ENCODE results near the gene SLC2A14.
"Not testable (repeated sequence)": the region's sequence is repeated elsewhere in the genome, so short reads cannot be mapped to it uniquely, and the experiment has no call there.

SLC2A14 gene

DNA sequence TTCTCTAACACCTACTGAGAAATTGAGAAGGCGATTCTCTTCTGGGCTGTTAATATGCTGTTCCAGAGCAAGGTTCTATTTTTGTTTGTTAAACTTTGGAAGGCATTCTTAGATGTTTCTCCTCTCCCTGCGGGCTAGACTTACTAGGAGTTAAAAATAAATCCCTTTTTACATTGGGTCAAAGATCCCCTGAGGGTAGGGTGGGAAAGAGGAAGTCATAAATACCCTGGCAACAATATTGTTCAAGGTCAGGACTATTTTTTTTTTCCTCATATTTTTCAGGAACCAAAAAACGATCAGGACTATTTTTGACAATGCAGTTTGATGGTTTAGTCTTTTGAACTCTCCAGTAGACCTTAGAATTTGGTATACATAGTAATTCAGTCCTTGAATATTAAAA is 12.0 kb upstream of the SLC2A14 start:
- no peak for DNase-seq (ENCODE audit: low read depth)
- no peak overlapping the region for H3K4me3 ChIP-seq (ENCODE audit: low read depth, low read length)
- in situ Hi-C loops (cut with HindIII; ENCODE audit: low sequenced_read_pairs), result no loop called here
- TF ChIP-seq, protein P1, sequence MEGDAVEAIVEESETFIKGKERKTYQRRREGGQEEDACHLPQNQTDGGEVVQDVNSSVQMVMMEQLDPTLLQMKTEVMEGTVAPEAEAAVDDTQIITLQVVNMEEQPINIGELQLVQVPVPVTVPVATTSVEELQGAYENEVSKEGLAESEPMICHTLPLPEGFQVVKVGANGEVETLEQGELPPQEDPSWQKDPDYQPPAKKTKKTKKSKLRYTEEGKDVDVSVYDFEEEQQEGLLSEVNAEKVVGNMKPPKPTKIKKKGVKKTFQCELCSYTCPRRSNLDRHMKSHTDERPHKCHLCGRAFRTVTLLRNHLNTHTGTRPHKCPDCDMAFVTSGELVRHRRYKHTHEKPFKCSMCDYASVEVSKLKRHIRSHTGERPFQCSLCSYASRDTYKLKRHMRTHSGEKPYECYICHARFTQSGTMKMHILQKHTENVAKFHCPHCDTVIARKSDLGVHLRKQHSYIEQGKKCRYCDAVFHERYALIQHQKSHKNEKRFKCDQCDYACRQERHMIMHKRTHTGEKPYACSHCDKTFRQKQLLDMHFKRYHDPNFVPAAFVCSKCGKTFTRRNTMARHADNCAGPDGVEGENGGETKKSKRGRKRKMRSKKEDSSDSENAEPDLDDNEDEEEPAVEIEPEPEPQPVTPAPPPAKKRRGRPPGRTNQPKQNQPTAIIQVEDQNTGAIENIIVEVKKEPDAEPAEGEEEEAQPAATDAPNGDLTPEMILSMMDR (IDR thresholded peaks at IDR 0.05; ENCODE audit: low read depth, low read length, missing control alignments), result no peak

DNA sequence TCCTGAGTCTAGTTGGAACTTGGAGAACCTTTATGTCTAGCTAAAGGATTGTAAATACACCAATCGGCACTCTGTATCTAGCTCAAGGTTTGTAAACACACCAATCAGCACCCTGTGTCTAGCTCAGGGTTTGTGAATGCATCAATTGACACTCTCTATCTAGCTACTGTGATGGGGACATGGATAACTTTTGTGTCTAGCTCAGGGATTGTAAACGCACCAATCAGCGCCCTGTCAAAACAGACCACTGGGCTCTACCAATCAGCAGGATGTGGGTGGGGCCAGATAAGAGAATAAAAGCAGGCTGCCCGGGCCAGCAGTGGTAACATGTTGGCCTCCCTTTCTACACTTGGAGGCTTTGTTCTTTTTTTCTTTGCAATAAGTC is 9.0 kb upstream of the SLC2A14 start:
- H3K4me3 ChIP-seq (ENCODE audit: low read depth, low read length); in situ Hi-C loops (cut with HindIII; ENCODE audit: low sequenced_read_pairs); DNase-seq (ENCODE audit: low read depth): not testable (repeated sequence)

DNA sequence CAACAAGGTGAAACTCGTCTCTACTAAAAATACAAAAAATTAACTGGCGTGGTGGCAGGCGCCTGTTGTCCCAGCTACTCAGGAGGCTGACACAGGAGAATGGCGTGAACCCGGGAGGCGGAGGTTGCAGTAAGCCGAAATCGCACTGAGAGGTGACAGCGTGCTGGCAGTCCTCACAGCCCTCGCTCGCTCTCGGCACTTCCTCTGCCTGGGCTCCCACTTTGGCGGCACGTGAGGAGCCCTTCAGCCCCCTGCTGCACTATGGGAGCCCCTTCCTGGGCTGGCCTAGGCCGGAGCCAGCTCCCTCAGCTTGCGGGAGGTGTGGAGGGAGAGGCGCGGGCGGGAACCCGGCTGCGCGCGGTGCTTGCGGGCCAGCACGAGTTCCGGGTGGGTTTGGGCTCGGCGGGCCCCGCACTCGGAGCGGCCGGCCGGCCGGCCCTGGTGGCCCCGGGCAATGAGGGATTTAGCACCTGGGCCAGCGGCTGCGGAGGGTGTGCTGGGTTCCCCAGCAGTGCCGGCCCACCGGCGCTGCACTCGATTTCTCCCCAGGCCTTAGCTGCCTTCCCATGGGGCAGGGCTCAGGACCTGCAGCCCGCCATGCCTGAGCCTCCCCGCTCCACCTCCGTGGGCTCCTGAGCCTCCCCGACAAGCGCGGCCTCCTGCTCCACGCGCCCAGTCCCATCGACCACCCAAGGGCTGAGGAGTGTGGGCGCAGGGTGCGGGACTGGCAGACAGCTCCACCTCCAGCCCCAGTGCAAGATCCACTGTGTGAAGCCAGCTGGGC is 8.4 kb upstream of the SLC2A14 start:
- DNase-seq (ENCODE audit: low read depth); H3K4me3 ChIP-seq (ENCODE audit: low read depth, low read length); in situ Hi-C loops (cut with HindIII; ENCODE audit: low sequenced_read_pairs): not testable (repeated sequence)

DNA sequence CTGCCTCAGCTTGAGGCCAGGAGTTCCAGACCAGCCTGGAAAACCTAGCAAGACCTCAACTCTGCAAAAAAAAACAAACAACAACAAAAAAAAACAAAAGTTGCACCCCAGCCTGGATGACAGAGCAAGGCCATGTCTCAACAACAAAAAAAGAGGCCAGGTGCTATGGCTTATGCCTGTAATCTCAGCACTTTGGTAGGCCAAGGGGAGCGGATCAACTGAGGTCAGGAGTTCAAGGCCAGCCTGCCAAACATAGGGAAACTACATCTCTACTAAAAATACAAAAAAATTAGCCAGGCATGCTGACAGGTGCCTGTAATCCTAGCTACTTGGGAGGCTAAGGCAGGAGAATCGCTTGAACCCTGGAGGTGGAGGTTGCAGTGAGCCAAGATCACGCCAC is 6.5 kb upstream of the SLC2A14 start:
- no peak for DNase-seq (ENCODE audit: low read depth)
- H3K4me3 ChIP-seq (ENCODE audit: low read depth, low read length), result no peak overlapping the region
- in situ Hi-C loops (cut with HindIII; ENCODE audit: low sequenced_read_pairs), result no loop called here
- TF ChIP-seq, protein P1 (IDR thresholded peaks at IDR 0.05; ENCODE audit: low read depth, low read length, missing control alignments), result no peak

DNA sequence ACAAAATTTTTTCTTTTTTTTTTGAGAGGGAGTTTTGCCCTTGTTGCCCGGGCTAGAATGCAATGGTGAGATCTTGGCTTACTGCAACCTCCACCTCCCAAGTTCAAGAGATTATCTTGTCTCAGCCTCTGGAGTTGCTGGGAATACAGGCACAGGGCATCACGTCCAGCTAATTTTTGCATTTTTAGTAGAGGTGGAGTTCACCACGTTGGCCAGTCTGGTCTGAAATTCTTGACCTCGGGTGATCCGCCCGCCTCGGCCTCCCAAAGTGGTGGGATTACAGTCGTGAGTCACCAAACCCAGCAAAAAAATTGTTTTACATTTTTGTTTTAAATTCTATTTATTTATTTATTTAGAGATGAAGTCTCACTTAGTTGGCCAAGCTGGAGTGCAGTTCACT is 4.7 kb upstream of the SLC2A14 start:
- in situ Hi-C loops (cut with HindIII; ENCODE audit: low sequenced_read_pairs), result no loop called here
- no peak overlapping the region for H3K4me3 ChIP-seq (ENCODE audit: low read depth, low read length)
- TF ChIP-seq, protein P1 (IDR thresholded peaks at IDR 0.05; ENCODE audit: low read depth, low read length, missing control alignments), result no peak
- no peak for DNase-seq (ENCODE audit: low read depth)

DNA sequence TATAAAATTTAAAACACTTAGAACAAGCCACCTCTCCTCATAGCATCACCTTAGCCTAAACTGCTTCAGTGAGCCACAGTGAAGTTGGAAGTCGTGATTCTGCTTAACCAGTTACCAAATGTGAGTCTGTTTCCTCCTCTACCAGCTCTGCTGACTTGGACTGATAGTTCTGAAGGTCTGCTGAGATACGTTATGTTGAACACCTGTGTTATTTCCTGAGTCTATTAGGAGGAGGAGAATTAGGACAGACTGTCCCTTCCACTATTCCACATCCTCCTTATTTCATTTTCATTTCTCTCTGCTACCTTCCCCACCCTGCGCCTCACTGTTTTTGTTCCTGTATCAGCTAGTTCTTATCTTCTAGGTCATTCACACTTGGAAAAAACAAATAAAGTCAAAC is 2.4 kb downstream of the SLC2A14 start:
- no peak overlapping the region for H3K4me3 ChIP-seq (ENCODE audit: low read depth, low read length)
- TF ChIP-seq, protein P1 (IDR thresholded peaks at IDR 0.05; ENCODE audit: low read depth, low read length, missing control alignments), result no peak
- in situ Hi-C loops (cut with HindIII; ENCODE audit: low sequenced_read_pairs), result no loop called here
- DNase-seq (ENCODE audit: low read depth), result no peak

DNA sequence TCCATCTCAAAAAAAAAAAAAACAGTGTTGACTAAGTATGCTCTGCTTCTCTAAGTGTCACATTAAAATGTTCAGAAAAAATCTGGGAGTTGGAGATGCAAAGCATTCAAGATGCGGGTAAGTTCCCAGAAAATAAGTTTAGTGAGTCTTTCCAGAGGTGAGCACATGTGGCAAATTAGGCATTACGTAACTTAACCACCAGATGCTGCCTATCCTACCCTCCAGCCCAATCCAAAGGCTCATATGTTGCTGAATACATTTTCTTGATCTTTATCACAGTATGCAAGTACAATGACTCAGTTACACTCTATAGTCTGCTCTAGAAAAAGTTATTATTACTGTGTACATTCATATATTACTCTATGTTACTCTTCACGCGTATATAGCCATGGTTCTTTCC is 3.6 kb downstream of the SLC2A14 start:
- TF ChIP-seq, protein P1 (IDR thresholded peaks at IDR 0.05; ENCODE audit: low read depth, low read length, missing control alignments), result no peak
- H3K4me3 ChIP-seq (ENCODE audit: low read depth, low read length), result no peak overlapping the region
- in situ Hi-C loops (cut with HindIII; ENCODE audit: low sequenced_read_pairs), result no loop called here
- no peak for DNase-seq (ENCODE audit: low read depth)

DNA sequence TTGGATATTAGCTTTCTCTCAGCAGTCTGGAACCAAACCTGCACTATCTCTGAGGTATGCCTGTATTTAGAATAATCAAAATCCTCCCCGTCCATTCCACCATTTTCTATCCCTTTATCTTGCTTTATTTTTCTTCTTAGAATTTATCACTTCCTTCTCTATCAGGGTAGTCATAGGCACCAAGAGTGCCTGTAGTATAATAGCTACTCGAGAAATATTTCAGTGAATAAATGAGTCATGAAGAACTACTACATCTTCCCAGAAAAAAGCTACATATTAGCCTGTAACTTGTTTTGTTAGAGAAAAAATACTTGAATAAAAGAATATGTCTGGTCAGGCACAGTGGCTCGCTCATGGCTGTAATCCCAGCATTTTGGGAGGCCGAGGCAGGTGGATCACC is 4.3 kb downstream of the SLC2A14 start:
- in situ Hi-C loops (cut with HindIII; ENCODE audit: low sequenced_read_pairs), result no loop called here
- TF ChIP-seq, protein P1 (IDR thresholded peaks at IDR 0.05; ENCODE audit: low read depth, low read length, missing control alignments), result no peak
- DNase-seq (ENCODE audit: low read depth), result no peak
- H3K4me3 ChIP-seq (ENCODE audit: low read depth, low read length), result no peak overlapping the region

All from astrocyte of the cerebellum (primary cell).